HG03457 (cell line): ENCODE results near the gene PFDN4.

Source experiments
- ATAC-seq: cut with Tn5 transposase; IDR thresholded peaks from one replicate; pipeline ENCODE4 v1.9.1; 2021; ENCODE audit warnings: moderate number of reproducible peaks; ENCODE audit not compliant: unreplicated experiment

The PFDN4 gene

GRCh38 chr20:54173653-54174456 is 34.0 kb upstream of the PFDN4 start, which contains the start of gene CYP24A1:
TSS of gene CYP24A1 (minus strand) at chr20:54173986. CDS start at chr20:54173579, 407 bp downstream.
- no peak for ATAC-seq

- no peak for ATAC-seq
Measured at GRCh38 chr20:54174457-54175175, 33.3 kb upstream of the PFDN4 start.

- no peak for ATAC-seq
Measured at GRCh38 chr20:54176610-54177009, 31.3 kb upstream of the PFDN4 start.

- ATAC-seq: no peak
Measured at GRCh38 chr20:54177378-54177777, 30.5 kb upstream of the PFDN4 start.

- no peak for ATAC-seq
Measured at GRCh38 chr20:54178256-54178655, 29.6 kb upstream of the PFDN4 start.

- ATAC-seq: no peak
Measured at GRCh38 chr20:54179946-54180345, 27.9 kb upstream of the PFDN4 start.

- ATAC-seq: no peak
Measured at GRCh38 chr20:54180931-54181330, 27.0 kb upstream of the PFDN4 start.

- no peak for ATAC-seq
Measured at GRCh38 chr20:54184071-54184470, 23.8 kb upstream of the PFDN4 start.

GRCh38 chr20:54184904-54185626 is 22.8 kb upstream of the PFDN4 start:
- ATAC-seq: no peak

GRCh38 chr20:54188132-54188849 is 19.6 kb upstream of the PFDN4 start:
- no peak for ATAC-seq

- no peak for ATAC-seq
Measured at GRCh38 chr20:54189630-54190029, 18.3 kb upstream of the PFDN4 start.

GRCh38 chr20:54190217-54190616 is 17.7 kb upstream of the PFDN4 start:
- no peak for ATAC-seq

GRCh38 chr20:54193817-54194216 is 14.1 kb upstream of the PFDN4 start:
- no peak for ATAC-seq

GRCh38 chr20:54194724-54195438 is 13.0 kb upstream of the PFDN4 start:
- no peak for ATAC-seq

- ATAC-seq: no peak
Measured at GRCh38 chr20:54195483-54196472, 12.1 kb upstream of the PFDN4 start.

GRCh38 chr20:54197621-54198604 is 10.0 kb upstream of the PFDN4 start:
- no peak for ATAC-seq

- no peak for ATAC-seq
Measured at GRCh38 chr20:54199283-54199682, 8.6 kb upstream of the PFDN4 start.

- no peak for ATAC-seq
Measured at GRCh38 chr20:54199721-54200176, 8.1 kb upstream of the PFDN4 start.
